Activated CD8-positive, alpha-beta memory T cell treated with anti-CD3 and anti-CD28 coated beads for 36 hours (primary cell): ENCODE data around the gene SVIL. TPM values are rescaled to one million over a fixed set of nuclear protein-coding genes. Genes with fewer than 3 reads are reported as not detected.
"Not testable (repeated sequence)": the region's sequence is repeated elsewhere in the genome, so short reads cannot be mapped to it uniquely, and the experiment has no call there.

Experiments
- CTCF ChIA-PET: fragments of 350-600 bp; sonication (Branson Sonifier 250); formaldehyde crosslinking; loops from one replicate; lab custom pipeline; 2021; ENCODE audit warnings: antibody characterized with exemption; lab: Charles Lee
- POLR2A ChIA-PET: fragments of 350-600 bp; sonication (Branson Sonifier 250); formaldehyde crosslinking; loops from one replicate; lab custom pipeline; 2021; ENCODE audit warnings: antibody characterized with exemption; lab: Charles Lee
- total RNA-seq, 2 experiments: library from RNA; stranded (reverse); gene quantifications; one replicate each; pipeline ENCODE4 v1.2.3, GENCODE V29; 2021

The SVIL gene
- total RNA-seq, 2 experiments from 2014 or later: 4.6 to 6.1 TPM

DNA sequence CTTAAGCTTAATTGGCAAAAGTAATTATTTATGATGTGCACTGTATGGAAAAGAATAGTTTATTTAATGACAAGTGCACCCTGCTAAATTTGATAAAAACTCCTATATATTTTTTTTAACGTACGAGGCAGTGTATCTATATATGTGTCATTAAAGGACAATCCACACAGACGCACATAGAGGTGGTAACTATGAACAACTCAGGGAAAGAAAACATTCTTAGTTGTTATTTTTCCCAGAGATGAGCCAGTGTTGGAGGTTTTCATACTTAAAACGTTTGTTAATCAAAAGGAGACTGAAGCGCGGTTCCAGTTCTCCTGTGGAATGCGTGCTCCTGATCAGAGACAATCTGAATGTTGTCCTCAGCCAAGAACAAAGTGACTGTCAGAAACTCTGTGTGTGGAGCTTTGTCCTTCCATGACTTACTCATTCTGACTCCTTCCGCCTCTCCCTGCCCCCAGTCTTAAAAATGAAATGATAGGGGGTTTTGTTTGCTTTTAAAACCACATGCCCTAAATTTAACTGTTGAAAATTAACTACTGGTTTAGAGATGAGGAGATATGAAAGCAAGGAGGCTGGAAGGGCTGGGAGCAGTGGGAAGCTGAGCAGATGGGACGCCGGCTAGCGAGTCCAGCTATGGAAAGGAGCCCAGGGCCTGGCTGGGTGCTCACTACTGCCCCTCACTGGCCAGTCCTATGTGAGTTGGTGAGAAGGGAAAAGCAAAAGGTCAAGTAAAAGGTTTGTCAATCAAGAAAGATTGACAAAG is 99.6 kb downstream of the SVIL start:
- ChIA-PET CTCF (no interaction called here), POLR2A (no interaction called here)

DNA sequence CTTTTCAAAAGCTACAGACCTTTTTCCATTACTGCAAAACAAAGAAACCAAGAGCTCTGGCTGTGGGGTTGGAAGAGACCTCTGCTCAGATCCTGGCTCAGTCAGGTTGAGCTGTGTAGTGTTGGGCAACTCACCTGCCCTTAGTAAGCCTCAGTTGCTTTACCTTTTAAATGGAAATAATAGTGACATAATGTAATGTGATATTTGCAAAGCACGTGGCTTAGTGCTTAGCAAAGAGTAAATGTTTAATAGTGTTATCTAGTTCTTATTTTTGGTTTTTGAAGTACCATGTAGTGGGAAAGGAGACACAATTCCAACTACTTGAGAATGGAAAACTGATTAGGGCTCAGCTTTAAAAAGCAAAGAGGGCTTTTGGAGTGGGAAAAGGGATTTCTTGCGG is 100.2 kb downstream of the SVIL start:
- CTCF ChIA-PET: no interaction called here
- POLR2A ChIA-PET: no interaction called here

GRCh38 chr10:29533696-29534285 is 101.0 kb downstream of the SVIL start:
- POLR2A ChIA-PET: no interaction called here
- CTCF ChIA-PET: no interaction called here

- ChIA-PET POLR2A (no interaction called here), CTCF (interaction anchor here (0.6 kb wide), 1 partner anchor 24 kb away, joined by 4 read pairs; no protein-coding TSS in a partner anchor)
Measured at GRCh38 chr10:29533046-29533445, 101.7 kb downstream of the SVIL start.

- CTCF ChIA-PET: interaction anchor here (0.6 kb wide), 1 partner anchor 23 kb away, joined by 4 read pairs; no protein-coding TSS in a partner anchor
- POLR2A ChIA-PET: no interaction called here
Measured at GRCh38 chr10:29532256-29532878, 102.4 kb downstream of the SVIL start.

DNA sequence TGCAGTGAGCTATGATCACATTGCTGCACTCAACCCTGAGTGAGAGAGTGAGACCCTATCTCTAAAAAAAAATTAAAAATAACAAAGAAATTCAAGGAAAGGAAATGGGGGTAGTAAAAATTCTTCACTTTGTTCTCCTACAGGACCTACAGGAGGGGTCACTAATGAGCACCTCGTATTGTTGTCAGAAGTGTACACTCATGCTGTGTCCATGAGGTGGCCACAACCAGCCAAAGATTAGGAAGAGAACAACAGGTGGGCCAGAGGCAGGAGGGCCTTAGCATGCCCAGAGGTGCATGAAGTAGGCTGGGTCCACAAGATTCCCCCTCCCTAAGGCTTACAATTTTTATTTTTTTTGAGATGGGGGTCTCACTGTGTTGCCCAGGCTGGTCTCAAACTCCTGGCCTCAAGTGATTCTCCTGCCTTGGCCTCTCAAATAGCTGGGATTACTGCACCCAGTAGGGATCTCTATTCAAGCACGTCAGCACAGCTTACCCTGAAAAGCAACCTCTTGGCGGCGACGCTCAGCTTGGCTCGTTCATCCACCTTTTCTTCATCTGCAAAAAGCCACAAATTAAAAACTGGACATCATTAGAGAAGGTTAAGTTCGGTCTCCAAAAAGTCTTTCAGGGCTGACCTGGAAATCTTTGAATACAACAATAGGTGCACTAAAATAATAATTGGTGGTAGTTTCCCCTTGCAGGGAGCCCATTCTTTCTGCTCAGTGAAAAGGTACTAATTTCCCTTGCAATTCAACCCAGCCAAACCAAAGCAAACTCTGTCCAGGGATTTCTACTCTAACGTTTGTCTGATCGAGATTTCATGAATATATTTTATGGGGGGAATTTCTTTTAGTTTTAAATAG is 104.4 kb downstream of the SVIL start:
- CTCF ChIA-PET: no interaction called here
- POLR2A ChIA-PET: no interaction called here

GRCh38 chr10:29529146-29529545 is 105.6 kb downstream of the SVIL start:
- ChIA-PET POLR2A (no interaction called here), CTCF (no interaction called here)

DNA sequence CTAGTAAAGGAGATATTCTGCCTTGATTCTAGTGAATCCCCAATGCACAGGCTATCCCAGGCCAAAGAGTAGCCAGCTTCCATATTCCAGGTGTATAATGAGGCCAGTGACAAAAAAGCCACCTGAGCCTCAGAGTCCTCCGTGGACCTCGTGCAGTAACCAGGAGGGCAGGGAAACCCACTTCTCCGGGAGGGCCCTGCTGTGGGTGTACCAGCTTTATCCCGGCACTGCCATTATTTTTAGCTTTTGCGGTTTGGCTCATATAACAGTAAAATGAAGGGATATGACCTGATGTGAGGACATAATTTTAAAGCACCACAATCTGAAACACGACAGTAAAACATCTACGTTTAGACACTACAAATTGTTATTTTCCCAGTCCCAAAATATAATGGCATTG is 109.0 kb downstream of the SVIL start:
- ChIA-PET POLR2A (no interaction called here), CTCF (no interaction called here)

DNA sequence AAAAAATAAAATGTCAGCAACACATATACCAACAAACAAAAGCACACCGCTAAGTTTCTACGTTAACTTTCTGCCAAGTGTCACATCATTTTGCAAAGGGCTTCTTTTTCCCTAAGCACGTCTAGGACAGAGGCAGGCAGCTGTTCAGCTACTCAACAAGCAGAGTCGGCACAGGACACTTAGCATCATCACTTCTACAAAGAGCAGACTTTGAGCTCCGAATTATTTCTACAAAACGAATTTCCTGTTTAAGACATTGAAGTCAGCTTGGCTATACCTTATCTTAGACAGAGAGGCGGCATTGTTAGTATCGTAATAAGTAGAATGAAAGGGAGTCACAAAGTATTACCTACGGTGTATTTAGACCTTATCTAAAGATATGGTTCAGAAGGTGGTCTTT is 110.1 kb downstream of the SVIL start:
- POLR2A ChIA-PET: no interaction called here
- CTCF ChIA-PET: no interaction called here

DNA sequence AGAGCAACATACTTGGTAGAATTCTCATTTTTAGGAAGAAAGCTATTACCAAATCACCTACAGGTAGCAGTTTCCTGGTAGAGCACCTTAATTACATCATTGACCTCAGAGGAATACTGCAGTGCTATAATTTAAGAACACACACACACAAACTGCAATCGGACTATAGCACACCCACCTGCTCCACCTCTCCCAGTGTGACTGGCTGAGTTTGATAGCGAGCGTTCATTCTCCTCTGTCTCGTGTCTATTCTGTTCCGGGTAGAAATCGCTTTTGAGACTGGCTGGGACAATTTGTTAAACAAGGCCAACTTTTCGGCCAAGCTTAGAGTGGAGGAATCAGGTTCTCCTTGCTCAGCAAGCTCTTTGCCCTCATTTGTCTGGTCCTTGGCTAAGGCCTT is 110.5 kb downstream of the SVIL start:
- POLR2A ChIA-PET: no interaction called here

GRCh38 chr10:29522918-29523317 is 111.9 kb downstream of the SVIL start:
- ChIA-PET POLR2A (no interaction called here), CTCF (interaction anchor here (1.1 kb wide), 1 partner anchor 11 kb away, joined by 3 read pairs; no protein-coding TSS in a partner anchor)

More for the DNA sequence above, 110.5 kb downstream of the SVIL start:
- CTCF ChIA-PET: interaction anchor here (1.1 kb wide), 1 partner anchor 12 kb away, joined by 3 read pairs; no protein-coding TSS in a partner anchor

DNA sequence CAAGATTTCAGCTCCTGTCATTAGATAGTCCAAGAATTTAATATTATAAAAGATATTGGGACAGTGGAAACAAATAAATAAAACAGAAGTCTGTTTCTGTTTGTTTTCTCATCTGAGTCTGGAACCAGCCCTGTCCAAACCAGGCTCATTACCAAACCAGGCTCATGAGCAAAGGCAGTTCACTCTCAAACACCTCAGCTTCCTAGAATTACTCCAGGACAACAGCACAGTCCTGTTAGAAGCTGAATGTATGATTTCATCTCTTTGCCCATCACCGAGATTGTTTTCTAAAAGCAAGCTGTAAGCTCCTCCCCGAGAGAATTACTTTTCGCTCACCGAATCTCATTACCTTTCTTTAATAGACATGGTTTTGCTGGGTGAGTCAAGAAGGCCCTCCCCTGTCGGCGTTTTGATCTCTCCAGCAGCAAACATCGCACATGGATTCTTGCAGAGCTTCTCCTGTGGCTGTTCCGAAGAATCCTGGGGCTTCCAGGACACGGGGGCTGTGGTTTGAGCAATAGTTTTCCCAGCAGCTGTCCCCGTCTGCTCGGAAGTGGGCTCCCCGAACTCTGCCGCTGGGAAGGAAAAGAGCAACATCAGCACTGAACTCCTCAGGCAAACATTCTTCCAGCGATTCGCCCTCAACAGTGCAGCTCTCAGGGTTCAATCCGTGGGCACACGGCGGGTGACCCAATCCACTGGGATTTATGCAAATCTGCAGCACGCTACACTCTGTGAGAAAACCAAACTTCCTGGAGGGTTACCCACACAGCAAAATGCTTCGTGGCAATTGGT is 112.5 kb downstream of the SVIL start:
- ChIA-PET CTCF (interaction anchor here (0.6 kb wide), 1 partner anchor 502 kb away, joined by 4 read pairs; no protein-coding TSS in a partner anchor), POLR2A (no interaction called here)

GRCh38 chr10:29519659-29520058 is 115.1 kb downstream of the SVIL start:
- ChIA-PET POLR2A (no interaction called here), CTCF (interaction anchor here (1.1 kb wide), 1 partner anchor 23 kb away, joined by 4 read pairs; no protein-coding TSS in a partner anchor)

- ChIA-PET CTCF (interaction anchor here (1.0 to 1.1 kb wide), 2 partner anchors 13 to 35 kb away, joined by 3 to 7 read pairs; no protein-coding TSS in a partner anchor), POLR2A (no interaction called here)
Measured at GRCh38 chr10:29517352-29517923, 117.3 kb downstream of the SVIL start.

DNA sequence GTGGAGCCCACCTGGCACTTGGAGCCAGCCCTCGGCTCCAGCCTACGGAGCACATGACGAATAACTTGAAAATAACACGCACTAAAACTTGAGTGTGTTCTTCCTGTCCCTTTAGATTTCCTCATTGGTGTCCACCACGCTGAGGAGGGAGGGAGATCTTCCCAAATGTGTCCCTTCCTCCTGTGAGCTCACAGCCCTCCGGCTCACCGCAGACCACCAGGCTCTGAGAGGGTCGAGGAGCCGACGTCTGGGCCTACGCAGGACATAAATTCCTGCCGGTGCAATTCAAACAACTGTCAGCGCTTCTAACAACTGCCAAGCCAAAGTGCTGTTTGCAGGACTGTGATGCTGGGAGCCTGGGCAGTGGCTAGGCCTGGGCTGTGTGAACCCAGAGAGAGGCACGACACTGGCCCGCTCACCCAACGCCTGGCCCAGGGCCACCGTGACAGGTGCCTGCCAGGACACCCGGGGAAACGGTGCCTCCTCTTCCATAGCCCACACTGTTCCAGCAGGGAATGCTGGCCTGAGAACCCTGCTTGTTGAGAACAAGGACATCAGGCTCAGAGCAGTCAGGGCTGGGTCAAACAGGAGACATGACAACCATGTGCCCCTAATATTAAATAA is 118.3 kb downstream of the SVIL start:
- POLR2A ChIA-PET: not testable (repeated sequence)
- CTCF ChIA-PET: interaction anchor here (1.1 kb wide), 1 partner anchor 36 kb away, joined by 7 read pairs; no protein-coding TSS in a partner anchor

DNA sequence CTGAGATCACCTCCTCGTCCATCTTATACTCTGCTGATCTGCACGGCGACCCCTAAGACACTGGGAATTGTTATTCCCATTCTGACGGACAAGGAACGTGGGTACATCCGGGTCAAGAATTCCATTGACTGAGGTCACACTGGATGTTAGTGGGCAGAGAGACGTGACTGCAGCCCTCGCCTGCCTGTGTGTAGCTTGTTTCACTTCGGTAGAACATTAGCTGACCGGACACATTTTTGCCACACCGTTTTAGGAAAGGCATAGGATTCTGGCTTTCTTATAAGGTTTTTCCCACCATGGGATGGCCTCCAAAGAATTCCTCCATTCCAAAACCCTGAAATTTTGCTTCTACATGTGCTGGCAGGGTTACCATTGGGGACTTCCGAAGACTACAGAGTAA is 118.9 kb downstream of the SVIL start:
- CTCF ChIA-PET, POLR2A ChIA-PET: not testable (repeated sequence)

DNA sequence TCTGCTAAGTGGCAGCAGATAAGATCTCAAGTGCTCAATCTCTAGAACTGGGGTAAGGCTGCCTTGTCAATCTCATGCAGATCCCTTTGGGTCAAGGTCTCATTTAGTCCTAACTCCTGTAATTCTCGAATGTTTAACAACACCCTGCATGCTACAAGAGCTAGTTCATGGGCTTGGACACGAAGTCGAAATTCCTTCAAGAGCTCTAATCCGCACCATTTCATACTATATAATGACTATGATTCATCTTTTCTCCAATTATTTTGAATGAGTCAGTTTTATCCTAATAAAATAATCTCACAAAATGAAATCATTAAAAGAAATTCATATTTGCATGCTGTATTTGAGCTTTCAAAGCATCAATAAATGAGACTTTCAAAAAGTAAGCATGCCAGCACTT is 119.7 kb downstream of the SVIL start:
- CTCF ChIA-PET, POLR2A ChIA-PET: not testable (repeated sequence)

DNA sequence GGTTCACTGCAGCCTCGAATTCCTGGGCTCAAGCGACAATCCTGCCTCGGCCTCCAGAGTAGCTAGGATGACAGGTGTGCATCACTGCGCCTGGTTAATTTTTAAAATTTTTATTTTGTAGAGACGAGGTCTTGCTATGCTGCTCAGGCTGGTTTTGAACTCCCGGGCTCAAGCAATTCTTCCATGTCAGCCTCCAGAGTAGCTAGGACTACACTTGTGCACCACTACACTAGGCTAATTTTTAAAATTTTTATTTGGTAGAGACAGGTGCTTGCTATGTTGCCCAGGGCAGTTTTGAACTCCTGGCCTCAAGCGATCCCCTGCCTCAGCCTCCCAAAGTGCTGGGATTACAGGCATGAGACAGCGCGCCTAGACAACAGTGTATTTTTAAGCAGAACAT is 120.5 kb downstream of the SVIL start:
- CTCF ChIA-PET: no interaction called here

More for the DNA sequence above, 120.5 kb downstream of the SVIL start:
- POLR2A ChIA-PET: no interaction called here
